IMR-90 (cell line): Measurements from ENCODE around the gene PLBD2. TPM values are rescaled to one million over a fixed set of nuclear protein-coding genes. Genes with fewer than 3 reads are reported as not detected.

Experiments used
- ATAC-seq: fragments of 200-7000 bp; cut with Tn5 transposase; 2 replicates; pipeline ENCODE4 v1.9.1; 2020; ENCODE audit warnings: low read depth, mild to moderate bottlenecking, moderate library complexity
- BruUV-seq: library from RNA; stranded (reverse); fragments of 400-500 nt; replicated peaks from 2 replicates; lab custom pipeline; 2021; lab: Mats Ljungman, UMichigan
- CTCF ChIA-PET: fragments of 300-600 bp; formaldehyde crosslinking; extraction: SDS; loops from one replicate; lab custom pipeline; 2021; ENCODE audit warnings: antibody characterized with exemption; lab: Yijun Ruan, JAX
- POLR2A ChIA-PET: fragments of 300-600 bp; sonication (Branson Sonifier 250); formaldehyde crosslinking; loops from one replicate; lab custom pipeline; 2022; ENCODE audit warnings: antibody characterized with exemption; ENCODE audit not compliant: unreplicated experiment; lab: Charles Lee
- DNase-seq: peaks from one replicate; pipeline ENCODE4 v3.0.0; 2013
- H2AFZ ChIP-seq: replicated peaks from 2 replicates; pipeline ENCODE3; 2013; ENCODE audit warnings: low read length, mild to moderate bottlenecking; ENCODE audit not compliant: poor library complexity
- H2AK5ac ChIP-seq: 2 replicates; pipeline ENCODE4 v1.6.1; 2013; ENCODE audit warnings: low read depth, low read length, inconsistent platforms
- H2AK9ac ChIP-seq: replicated peaks from 2 replicates; pipeline ENCODE3; 2013; ENCODE audit warnings: mild to moderate bottlenecking, low read depth, low read length, moderate library complexity; ENCODE audit not compliant: poor library complexity
- H2BK120ac ChIP-seq: 2 replicates; pipeline ENCODE4 v1.6.1; 2013; ENCODE audit warnings: low read depth, low read length, inconsistent platforms
- H2BK15ac ChIP-seq: 3 replicates; pipeline ENCODE4 v1.6.1; 2013; ENCODE audit warnings: low read depth, low read length, inconsistent platforms
- H2BK20ac ChIP-seq: 2 replicates; pipeline ENCODE4 v1.6.1; 2013; ENCODE audit warnings: low read depth, mild to moderate bottlenecking, inconsistent platforms, low read length, moderate library complexity
- H2BK5ac ChIP-seq: 2 replicates; pipeline ENCODE4 v1.6.1; 2013; ENCODE audit warnings: mild to moderate bottlenecking, low read depth, low read length, inconsistent platforms; ENCODE audit not compliant: poor library complexity, severe bottlenecking
- H3K14ac ChIP-seq: replicated peaks from 2 replicates; pipeline ENCODE4 v1.6.1; 2013; ENCODE audit warnings: low read depth, low read length, inconsistent platforms
- H3K18ac ChIP-seq: 2 replicates; pipeline ENCODE4 v1.6.1; 2013; ENCODE audit warnings: low read depth, low read length, control low read depth
- H3K23ac ChIP-seq: 2 replicates; pipeline ENCODE4 v1.6.1; 2013; ENCODE audit warnings: low read depth, low read length, inconsistent platforms
- H3K27ac ChIP-seq: 2 replicates; pipeline ENCODE4 v1.5.1; 2013; ENCODE audit warnings: mild to moderate bottlenecking, control low read depth, low read length; ENCODE audit not compliant: insufficient read depth
- H3K27me3 ChIP-seq: 2 replicates; pipeline ENCODE4 v1.6.1; 2013; ENCODE audit warnings: low read length; ENCODE audit not compliant: control insufficient read depth, insufficient read depth
- H3K36me3 ChIP-seq: 2 replicates; pipeline ENCODE4 v1.6.1; 2013; ENCODE audit warnings: low read length, mixed read lengths; ENCODE audit not compliant: control insufficient read depth, insufficient read depth
- H3K4ac ChIP-seq: 2 replicates; pipeline ENCODE4 v1.6.1; 2013; ENCODE audit warnings: low read depth, low read length, inconsistent platforms
- H3K4me1 ChIP-seq: 2 replicates; pipeline ENCODE4 v1.6.1; 2013; ENCODE audit warnings: low read length, mixed read lengths; ENCODE audit not compliant: control insufficient read depth, insufficient read depth
- H3K4me2 ChIP-seq: 2 replicates; pipeline ENCODE4 v1.6.1; 2013; ENCODE audit warnings: low read depth, mild to moderate bottlenecking, control low read depth, low read length, moderate library complexity
- H3K4me3 ChIP-seq: 2 replicates; pipeline ENCODE4 v1.5.1; 2013; ENCODE audit warnings: low read depth, mild to moderate bottlenecking, control low read depth, low read length, moderate library complexity; ENCODE audit not compliant: insufficient read depth
- H3K56ac ChIP-seq: 2 replicates; pipeline ENCODE4 v1.6.1; 2013; ENCODE audit warnings: low read length, inconsistent platforms; ENCODE audit not compliant: insufficient read depth; ENCODE audit errors: extremely low read depth
- H3K79me1 ChIP-seq, 2 experiments: 2 replicates each; pipeline ENCODE4 v1.6.1; 2013; ENCODE audit warnings: low read length in 2 of 2, inconsistent platforms in 1 of 2, low read depth in 1 of 2
- H3K9ac ChIP-seq: 2 replicates; pipeline ENCODE4 v1.6.1; 2013; ENCODE audit warnings: low read depth, low read length, control low read depth
- H3K9me1 ChIP-seq: 2 replicates; pipeline ENCODE4 v1.6.1; 2013; ENCODE audit warnings: low read length, inconsistent platforms; ENCODE audit not compliant: insufficient read depth
- H3K9me3 ChIP-seq: 2 replicates; pipeline ENCODE4 v1.6.1; 2013; ENCODE audit warnings: low read length; ENCODE audit not compliant: control insufficient read depth, insufficient read depth
- H4K20me1 ChIP-seq: 2 replicates; pipeline ENCODE4 v1.6.1; 2013; ENCODE audit warnings: low read length, inconsistent platforms; ENCODE audit not compliant: insufficient read depth
- H4K5ac ChIP-seq: 2 replicates; pipeline ENCODE4 v1.6.1; 2013; ENCODE audit warnings: mild to moderate bottlenecking, low read depth, low read length, control low read depth
- H4K8ac ChIP-seq, 2 experiments: 2 replicates each; pipeline ENCODE4 v1.6.1; 2013; ENCODE audit warnings: low read depth in 2 of 2, low read length in 2 of 2, control low read depth in 1 of 2, inconsistent platforms in 1 of 2
- H4K91ac ChIP-seq: 2 replicates; pipeline ENCODE4 v1.6.1; 2013; ENCODE audit warnings: low read depth, low read length, inconsistent platforms; ENCODE audit not compliant: insufficient read depth
- BHLHE40 ChIP-seq: fragments of 150-350 bp; IDR thresholded peaks from 2 replicates; pipeline ENCODE4 v1.6.1; 2016; ENCODE audit warnings: mild to moderate bottlenecking, low read depth, low read length
- CEBPB ChIP-seq: IDR thresholded peaks from 2 replicates; pipeline ENCODE4 v1.6.1; 2012; ENCODE audit warnings: low read depth, low read length, improper control_type of control experiment
- CHD1 ChIP-seq: IDR thresholded peaks from 2 replicates; pipeline ENCODE4 v1.6.1; 2012; ENCODE audit warnings: low read depth, low read length, improper control_type of control experiment
- FOS ChIP-seq: fragments of 150-350 bp; IDR thresholded peaks from 2 replicates; pipeline ENCODE4 v1.6.1; 2016; ENCODE audit warnings: low read depth, low read length
- NFE2L2 ChIP-seq: fragments of 150-350 bp; IDR thresholded peaks from 2 replicates; pipeline ENCODE4 v1.6.1; 2016; ENCODE audit warnings: low read depth, mild to moderate bottlenecking, low read length
- POLR2A ChIP-seq: IDR thresholded peaks from 2 replicates; pipeline ENCODE4 v1.6.1; 2012; ENCODE audit warnings: mild to moderate bottlenecking, low read depth, low read length
- RFX5 ChIP-seq: IDR thresholded peaks from 2 replicates; pipeline ENCODE4 v1.8.0; 2012; ENCODE audit warnings: low read depth, mild to moderate bottlenecking, low read length, moderate library complexity
- WGBS, 2 experiments: methylation state at CpG; one replicate each; pipeline versions ENCODE4 v1.1.5 to v1.1.7; 2013; ENCODE audit warnings: missing lambda C conversion rate in 2 of 2; ENCODE audit not compliant: insufficient read length in 1 of 2; ENCODE audit errors: extremely low coverage in 2 of 2; 5-methylcytosine and 5-hydroxymethylcytosine counted together
- dilution Hi-C: fragments of 300-500 bp; cut with HindIII; formaldehyde crosslinking; loops from one replicate; pipeline ENCODE4 v1.14.3; 2018; ENCODE audit warnings: low sequenced_read_pairs; ENCODE audit not compliant: unreplicated experiment
- in situ Hi-C: fragments of 300-500 bp; cut with MboI; formaldehyde crosslinking; loops from 3 replicates; pipeline ENCODE4 v1.14.3; 2019; ENCODE audit warnings: low sequenced_read_pairs, inconsistent platforms, mixed read lengths
- intact Hi-C: fragments of 100-400 bp; cut with micrococcal nuclease; formaldehyde crosslinking; loops from 2 replicates; pipeline ENCODE4 v1.10.0; 2022
- polyA plus RNA-seq, 3 experiments: library from polyadenylated mRNA; depleted of rRNA; stranded (reverse); fragments of >200 nt; gene quantifications; 2 replicates each; pipeline ENCODE4 v1.2.3, GENCODE V29; 2012; ENCODE audit warnings: low replicate concordance in 1 of 3
- total RNA-seq: library from RNA; depleted of rRNA; stranded (reverse); fragments of >200 nt; gene quantifications from 2 replicates; pipeline ENCODE4 v1.2.3, GENCODE V29; 2012
- TF ChIP-seq, protein P1 (sequence below): fragments of 150-350 bp; IDR thresholded peaks from 2 replicates; pipeline ENCODE4 v1.6.1; 2017; ENCODE audit warnings: mild to moderate bottlenecking, antibody characterized with exemption, low read length, low read depth

The PLBD2 gene
- total and polyA plus RNA-seq, 2 of the 4 experiments (the other 2 are of a cell fraction), result 7.3 to 44.5 TPM

DNA sequence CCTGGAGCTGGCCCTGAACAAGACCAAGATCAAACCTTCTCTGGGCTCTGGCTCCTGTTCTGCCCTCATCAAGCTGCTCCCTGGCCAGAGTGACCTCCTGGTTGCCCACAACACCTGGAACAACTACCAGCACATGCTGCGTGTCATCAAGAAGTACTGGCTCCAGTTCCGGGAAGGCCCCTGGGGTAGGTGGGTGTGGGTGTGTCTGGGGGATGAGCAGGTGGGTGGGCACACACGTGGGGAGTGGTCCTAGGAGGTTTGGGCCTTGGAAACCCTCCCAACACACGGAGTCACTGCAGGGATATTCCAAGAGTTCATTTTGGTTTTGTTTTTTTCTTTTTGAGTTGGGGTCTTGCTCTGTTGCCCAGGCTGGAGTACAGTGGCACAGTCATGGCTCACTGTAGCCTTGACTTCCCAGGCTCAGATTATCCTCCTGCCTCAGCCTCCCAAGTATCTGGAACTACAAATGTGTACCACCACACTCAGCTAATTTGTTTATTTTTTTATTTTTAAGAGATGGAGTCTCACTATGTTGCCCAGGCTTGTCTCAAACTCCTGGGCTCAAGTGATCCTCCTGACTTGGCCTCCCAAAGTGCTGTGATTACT lies 16.5 kb downstream of the PLBD2 start:
- intact Hi-C loops (no loop called here), in situ Hi-C loops (no loop called here), dilution Hi-C loops (no loop called here)
- Histone ChIP-seq H3K56ac (no peak overlapping the region), H4K5ac (no peak overlapping the region), H2AK5ac (no peak overlapping the region), H3K36me3 (peaks cover 23% of the 10 kb centered on the region), H3K27me3 (no peaks in the 10 kb centered on the region), H3K9me3 (no peaks in the 10 kb centered on the region), H3K79me1 (peaks cover 0 to 6% of the 10 kb centered on the region in 2 experiments; a peak in 1 of 4 replicates), H3K14ac (no peak overlapping the region), H3K18ac (no peak overlapping the region), H2BK5ac (no peak overlapping the region), H3K23ac (no peak overlapping the region), H2BK20ac (no peak overlapping the region), H2AFZ (no peak overlapping the region), H2BK120ac (no peak overlapping the region), H3K4me2 (no peak overlapping the region), H3K9me1 (peaks cover 18% of the 10 kb centered on the region; the same call in 1 of the 2 replicates), H3K9ac (no peak overlapping the region), H4K8ac (no peak overlapping the region), H2BK15ac (no peak overlapping the region), H4K91ac (no peak overlapping the region), H3K4ac (no peak overlapping the region), H4K20me1 (no peaks in the 10 kb centered on the region; the same call in 1 of the 2 replicates), H3K27ac (no peak overlapping the region), H3K4me1 (no peaks in the 10 kb centered on the region), H3K4me3 (no peak overlapping the region), H2AK9ac (no peak overlapping the region)
- DNase-seq, result no peak
- no CpG with 5 or more reads among the region's 4 CpGs for WGBS, 2 experiments
- ATAC-seq, result no peak
- POLR2A ChIA-PET, result no interaction called here
- CTCF ChIA-PET, result no interaction called here
- BruUV-seq, result no TSS peak
- TF ChIP-seq RFX5 (no peak), FOS (no peak), BHLHE40 (no peak), CHD1 (no peak), NFE2L2 (no peak), CEBPB (no peak), POLR2A (no peak)
- TF ChIP-seq, protein P1, sequence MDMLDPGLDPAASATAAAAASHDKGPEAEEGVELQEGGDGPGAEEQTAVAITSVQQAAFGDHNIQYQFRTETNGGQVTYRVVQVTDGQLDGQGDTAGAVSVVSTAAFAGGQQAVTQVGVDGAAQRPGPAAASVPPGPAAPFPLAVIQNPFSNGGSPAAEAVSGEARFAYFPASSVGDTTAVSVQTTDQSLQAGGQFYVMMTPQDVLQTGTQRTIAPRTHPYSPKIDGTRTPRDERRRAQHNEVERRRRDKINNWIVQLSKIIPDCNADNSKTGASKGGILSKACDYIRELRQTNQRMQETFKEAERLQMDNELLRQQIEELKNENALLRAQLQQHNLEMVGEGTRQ, result no peak
